ENCODE results near the gene KMO. TPM values are rescaled to one million over a fixed set of nuclear protein-coding genes. Genes with fewer than 3 reads are reported as not detected.

KMO gene
- total RNA-seq, 1 experiment from 2014 or later: not detected

GRCh38 chr1:241519308-241520079 is 12.7 kb upstream of the KMO start, which contains the start of gene FH (continued):
- TF ChIP-seq, protein P1, sequence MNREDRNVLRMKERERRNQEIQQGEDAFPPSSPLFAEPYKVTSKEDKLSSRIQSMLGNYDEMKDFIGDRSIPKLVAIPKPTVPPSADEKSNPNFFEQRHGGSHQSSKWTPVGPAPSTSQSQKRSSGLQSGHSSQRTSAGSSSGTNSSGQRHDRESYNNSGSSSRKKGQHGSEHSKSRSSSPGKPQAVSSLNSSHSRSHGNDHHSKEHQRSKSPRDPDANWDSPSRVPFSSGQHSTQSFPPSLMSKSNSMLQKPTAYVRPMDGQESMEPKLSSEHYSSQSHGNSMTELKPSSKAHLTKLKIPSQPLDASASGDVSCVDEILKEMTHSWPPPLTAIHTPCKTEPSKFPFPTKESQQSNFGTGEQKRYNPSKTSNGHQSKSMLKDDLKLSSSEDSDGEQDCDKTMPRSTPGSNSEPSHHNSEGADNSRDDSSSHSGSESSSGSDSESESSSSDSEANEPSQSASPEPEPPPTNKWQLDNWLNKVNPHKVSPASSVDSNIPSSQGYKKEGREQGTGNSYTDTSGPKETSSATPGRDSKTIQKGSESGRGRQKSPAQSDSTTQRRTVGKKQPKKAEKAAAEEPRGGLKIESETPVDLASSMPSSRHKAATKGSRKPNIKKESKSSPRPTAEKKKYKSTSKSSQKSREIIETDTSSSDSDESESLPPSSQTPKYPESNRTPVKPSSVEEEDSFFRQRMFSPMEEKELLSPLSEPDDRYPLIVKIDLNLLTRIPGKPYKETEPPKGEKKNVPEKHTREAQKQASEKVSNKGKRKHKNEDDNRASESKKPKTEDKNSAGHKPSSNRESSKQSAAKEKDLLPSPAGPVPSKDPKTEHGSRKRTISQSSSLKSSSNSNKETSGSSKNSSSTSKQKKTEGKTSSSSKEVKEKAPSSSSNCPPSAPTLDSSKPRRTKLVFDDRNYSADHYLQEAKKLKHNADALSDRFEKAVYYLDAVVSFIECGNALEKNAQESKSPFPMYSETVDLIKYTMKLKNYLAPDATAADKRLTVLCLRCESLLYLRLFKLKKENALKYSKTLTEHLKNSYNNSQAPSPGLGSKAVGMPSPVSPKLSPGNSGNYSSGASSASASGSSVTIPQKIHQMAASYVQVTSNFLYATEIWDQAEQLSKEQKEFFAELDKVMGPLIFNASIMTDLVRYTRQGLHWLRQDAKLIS (CRISPR knock-in tag; IDR thresholded peaks at IDR 0.05; ENCODE audit: borderline replicate concordance): peak; percentile 63; the same call in 1 of the 2 replicates
- TF ChIP-seq, protein P2, sequence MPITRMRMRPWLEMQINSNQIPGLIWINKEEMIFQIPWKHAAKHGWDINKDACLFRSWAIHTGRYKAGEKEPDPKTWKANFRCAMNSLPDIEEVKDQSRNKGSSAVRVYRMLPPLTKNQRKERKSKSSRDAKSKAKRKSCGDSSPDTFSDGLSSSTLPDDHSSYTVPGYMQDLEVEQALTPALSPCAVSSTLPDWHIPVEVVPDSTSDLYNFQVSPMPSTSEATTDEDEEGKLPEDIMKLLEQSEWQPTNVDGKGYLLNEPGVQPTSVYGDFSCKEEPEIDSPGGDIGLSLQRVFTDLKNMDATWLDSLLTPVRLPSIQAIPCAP (CRISPR knock-in tag; IDR thresholded peaks at IDR 0.05): no peak
- TF ChIP-seq HMGXB4 (CRISPR knock-in tag; IDR thresholded peaks at IDR 0.05) (peak; percentile 93; the same call in 1 of the 2 replicates), PRRX2 (CRISPR knock-in tag; IDR thresholded peaks at IDR 0.05) (no peak), GABPB1 (CRISPR knock-in tag; IDR thresholded peaks at IDR 0.05) (no peak; the same call in 1 of the 2 replicates), FOXP1 (CRISPR knock-in tag; IDR thresholded peaks at IDR 0.05; ENCODE audit: borderline replicate concordance) (peak; percentile 50; the same call in 1 of the 2 replicates), ZBTB21 (CRISPR knock-in tag; IDR thresholded peaks at IDR 0.05; ENCODE audit: borderline replicate concordance) (no peak), OVOL2 (CRISPR knock-in tag; IDR thresholded peaks at IDR 0.05; ENCODE audit: borderline replicate concordance) (no peak), JUN (CRISPR knock-in tag; IDR thresholded peaks at IDR 0.05) (peak; percentile 80; the same call in 1 of the 2 replicates), ZNF416 (CRISPR knock-in tag; IDR thresholded peaks at IDR 0.05) (no peak), USF2 (CRISPR knock-in tag; IDR thresholded peaks at IDR 0.05) (no peak), FOXJ3 (CRISPR knock-in tag; IDR thresholded peaks at IDR 0.05; ENCODE audit: borderline replicate concordance) (no peak), RORB (CRISPR knock-in tag; IDR thresholded peaks at IDR 0.05) (no peak), ZNF138 (CRISPR knock-in tag; conservative IDR thresholded peaks at IDR 0.05) (no peak), GTF2I (CRISPR knock-in tag; conservative IDR thresholded peaks at IDR 0.05) (no peak), CDX4 (CRISPR knock-in tag; IDR thresholded peaks at IDR 0.05; ENCODE audit: borderline replicate concordance) (no peak), SMAD3 (CRISPR knock-in tag; IDR thresholded peaks at IDR 0.05; ENCODE audit: borderline replicate concordance) (peak; percentile 74; the same call in 1 of the 2 replicates), ATF3 (CRISPR knock-in tag; conservative IDR thresholded peaks at IDR 0.05) (no peak), IRF2 (CRISPR knock-in tag; IDR thresholded peaks at IDR 0.05; ENCODE audit: borderline replicate concordance, low read depth) (no peak)
- TF ChIP-seq, protein P3, sequence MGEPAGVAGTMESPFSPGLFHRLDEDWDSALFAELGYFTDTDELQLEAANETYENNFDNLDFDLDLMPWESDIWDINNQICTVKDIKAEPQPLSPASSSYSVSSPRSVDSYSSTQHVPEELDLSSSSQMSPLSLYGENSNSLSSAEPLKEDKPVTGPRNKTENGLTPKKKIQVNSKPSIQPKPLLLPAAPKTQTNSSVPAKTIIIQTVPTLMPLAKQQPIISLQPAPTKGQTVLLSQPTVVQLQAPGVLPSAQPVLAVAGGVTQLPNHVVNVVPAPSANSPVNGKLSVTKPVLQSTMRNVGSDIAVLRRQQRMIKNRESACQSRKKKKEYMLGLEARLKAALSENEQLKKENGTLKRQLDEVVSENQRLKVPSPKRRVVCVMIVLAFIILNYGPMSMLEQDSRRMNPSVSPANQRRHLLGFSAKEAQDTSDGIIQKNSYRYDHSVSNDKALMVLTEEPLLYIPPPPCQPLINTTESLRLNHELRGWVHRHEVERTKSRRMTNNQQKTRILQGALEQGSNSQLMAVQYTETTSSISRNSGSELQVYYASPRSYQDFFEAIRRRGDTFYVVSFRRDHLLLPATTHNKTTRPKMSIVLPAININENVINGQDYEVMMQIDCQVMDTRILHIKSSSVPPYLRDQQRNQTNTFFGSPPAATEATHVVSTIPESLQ (CRISPR knock-in tag; IDR thresholded peaks at IDR 0.05): no peak
- TF ChIP-seq, protein P4, sequence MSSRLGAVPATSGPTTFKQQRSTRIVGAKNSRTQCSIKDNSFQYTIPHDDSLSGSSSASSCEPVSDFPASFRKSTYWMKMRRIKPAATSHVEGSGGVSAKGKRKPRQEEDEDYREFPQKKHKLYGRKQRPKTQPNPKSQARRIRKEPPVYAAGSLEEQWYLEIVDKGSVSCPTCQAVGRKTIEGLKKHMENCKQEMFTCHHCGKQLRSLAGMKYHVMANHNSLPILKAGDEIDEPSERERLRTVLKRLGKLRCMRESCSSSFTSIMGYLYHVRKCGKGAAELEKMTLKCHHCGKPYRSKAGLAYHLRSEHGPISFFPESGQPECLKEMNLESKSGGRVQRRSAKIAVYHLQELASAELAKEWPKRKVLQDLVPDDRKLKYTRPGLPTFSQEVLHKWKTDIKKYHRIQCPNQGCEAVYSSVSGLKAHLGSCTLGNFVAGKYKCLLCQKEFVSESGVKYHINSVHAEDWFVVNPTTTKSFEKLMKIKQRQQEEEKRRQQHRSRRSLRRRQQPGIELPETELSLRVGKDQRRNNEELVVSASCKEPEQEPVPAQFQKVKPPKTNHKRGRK (CRISPR knock-in tag; IDR thresholded peaks at IDR 0.05; ENCODE audit: borderline replicate concordance): no peak
- TF ChIP-seq, protein P5, sequence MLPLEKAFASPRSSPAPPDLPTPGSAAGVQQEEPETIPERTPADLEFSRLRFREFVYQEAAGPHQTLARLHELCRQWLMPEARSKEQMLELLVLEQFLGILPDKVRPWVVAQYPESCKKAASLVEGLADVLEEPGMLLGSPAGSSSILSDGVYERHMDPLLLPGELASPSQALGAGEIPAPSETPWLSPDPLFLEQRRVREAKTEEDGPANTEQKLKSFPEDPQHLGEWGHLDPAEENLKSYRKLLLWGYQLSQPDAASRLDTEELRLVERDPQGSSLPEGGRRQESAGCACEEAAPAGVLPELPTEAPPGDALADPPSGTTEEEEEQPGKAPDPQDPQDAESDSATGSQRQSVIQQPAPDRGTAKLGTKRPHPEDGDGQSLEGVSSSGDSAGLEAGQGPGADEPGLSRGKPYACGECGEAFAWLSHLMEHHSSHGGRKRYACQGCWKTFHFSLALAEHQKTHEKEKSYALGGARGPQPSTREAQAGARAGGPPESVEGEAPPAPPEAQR (CRISPR knock-in tag; IDR thresholded peaks at IDR 0.05): no peak
- TF ChIP-seq, protein P6, sequence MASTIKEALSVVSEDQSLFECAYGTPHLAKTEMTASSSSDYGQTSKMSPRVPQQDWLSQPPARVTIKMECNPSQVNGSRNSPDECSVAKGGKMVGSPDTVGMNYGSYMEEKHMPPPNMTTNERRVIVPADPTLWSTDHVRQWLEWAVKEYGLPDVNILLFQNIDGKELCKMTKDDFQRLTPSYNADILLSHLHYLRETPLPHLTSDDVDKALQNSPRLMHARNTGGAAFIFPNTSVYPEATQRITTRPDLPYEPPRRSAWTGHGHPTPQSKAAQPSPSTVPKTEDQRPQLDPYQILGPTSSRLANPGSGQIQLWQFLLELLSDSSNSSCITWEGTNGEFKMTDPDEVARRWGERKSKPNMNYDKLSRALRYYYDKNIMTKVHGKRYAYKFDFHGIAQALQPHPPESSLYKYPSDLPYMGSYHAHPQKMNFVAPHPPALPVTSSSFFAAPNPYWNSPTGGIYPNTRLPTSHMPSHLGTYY (CRISPR knock-in tag; IDR thresholded peaks at IDR 0.05): no peak

Measured in WTC11 (cell line).